ENCODE measurements around the gene ACTR8.

Gene ACTR8

DNA sequence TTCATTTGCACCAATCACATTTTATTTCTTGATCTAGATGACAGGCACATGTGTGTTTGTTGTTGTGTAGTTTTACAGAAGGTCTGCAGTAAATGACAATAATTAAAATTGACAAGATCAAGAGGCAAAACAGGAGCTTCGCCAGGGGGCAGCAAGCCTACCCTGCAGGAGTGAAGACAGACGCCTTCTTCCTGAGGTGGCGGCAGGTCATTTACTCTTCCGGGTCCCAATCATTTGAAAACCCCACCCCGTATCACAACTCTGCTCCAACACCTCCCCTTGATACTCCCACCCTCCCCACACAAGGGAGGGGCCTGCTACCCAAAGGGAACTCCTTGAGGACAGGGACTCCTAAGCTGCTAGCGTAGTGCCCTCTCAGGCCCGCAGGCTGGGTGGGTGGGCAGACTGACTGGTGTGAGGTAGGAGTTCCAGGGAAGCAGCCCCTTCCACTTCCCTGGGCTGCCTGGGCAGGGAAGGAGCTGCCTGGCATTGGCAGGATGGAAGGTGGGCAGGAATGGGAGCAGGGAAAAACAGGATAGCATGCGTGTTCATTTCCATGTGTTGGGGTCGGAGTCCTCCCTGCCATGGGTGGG lies 48.8 kb downstream of the ACTR8 start:
- no peak for DNase-seq

DNA sequence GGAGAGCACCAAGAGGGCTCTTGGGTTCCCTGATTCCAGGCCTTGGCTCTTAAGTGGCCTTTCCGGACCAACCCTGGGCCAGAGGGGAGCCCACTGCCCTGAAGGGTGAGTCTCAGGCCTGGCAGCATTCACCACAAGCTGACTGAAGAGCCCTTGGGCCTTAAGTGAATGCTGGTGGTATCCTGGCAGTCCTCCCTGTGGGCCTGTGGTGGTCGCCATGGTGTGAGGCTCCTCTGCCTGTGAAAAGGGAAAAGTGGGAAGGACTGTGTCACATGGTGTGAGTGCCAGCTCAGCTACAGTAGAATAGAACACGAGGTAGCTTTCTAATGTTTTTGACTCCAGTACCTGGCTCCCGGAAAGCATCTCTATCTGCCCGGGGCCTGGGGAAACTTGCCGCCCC lies 51.0 kb downstream of the ACTR8 start:
- DNase-seq = no peak

DNA sequence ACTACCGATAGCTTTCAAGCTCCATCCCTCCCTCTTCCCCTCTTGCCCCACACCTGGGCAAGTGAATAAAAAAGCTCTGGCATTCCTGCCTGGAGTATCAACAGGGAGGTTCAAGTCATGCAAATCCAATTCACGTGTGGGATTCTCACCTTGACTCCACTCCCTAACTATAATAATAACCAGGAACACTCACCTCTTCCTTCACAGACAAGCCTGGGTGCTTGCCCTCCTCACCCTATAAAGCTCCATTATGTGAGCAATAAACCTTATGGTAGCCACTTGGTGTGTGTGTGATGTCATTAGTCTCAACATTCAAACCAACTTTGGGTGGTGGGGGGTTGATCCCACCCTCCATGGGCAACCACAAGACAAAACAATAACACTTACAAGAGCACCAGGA lies 52.3 kb downstream of the ACTR8 start:
- no peak for DNase-seq

DNA sequence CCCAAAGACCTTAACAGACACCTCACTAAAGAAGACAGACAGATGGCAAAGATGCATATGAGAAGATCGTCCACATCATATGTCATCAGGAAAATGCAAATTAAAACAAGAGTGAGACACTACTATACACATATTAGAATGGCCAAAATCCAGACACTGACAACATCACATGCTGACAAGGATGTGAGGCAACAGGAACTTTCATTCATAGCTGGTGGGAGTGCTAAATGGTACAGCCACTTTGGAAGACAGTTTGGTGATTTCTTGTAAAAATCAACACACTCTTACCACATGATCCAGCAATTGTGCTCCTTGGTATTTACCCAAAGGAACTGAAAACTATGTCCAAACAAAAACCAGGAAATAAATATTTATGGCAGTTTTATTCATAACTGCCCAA lies 53.4 kb downstream of the ACTR8 start:
- no peak for DNase-seq

DNA sequence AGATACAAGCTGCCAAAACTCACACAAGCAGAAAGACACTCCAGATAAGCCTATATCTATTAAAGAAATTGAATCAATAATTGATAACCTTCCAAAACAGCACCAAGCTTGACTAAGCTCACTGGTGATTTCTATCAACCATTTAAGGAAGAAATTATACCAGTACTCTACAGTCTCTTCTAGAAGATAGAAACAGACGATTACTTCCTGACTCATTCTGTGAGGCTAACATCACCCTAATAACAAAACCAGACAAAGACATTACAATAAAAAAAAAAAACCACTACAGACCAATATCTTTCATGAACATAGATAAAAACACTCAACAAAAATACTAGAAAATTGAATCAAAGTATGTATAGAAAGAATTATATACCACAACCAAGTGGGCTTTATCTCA lies 55.9 kb downstream of the ACTR8 start:
- DNase-seq = no peak

DNA sequence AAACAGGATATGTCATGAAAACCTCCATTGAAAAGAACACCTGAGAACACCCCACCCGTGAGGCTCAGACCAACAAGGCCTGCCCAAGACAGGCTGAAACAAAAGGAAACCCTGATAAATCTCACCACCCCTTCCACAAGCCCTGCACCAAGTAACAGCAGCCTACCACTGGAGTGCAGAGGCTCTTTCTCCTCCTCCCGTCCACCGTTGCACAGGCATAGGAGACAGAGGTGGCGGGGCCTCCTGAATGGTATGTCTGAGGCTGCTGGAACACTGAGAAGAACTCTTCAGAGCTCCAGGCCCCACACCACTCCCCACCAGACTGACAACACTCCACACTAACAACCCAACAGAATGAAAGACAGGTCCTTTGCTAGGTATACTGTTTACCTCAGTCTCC lies 57.2 kb downstream of the ACTR8 start:
- no peak for DNase-seq

DNA sequence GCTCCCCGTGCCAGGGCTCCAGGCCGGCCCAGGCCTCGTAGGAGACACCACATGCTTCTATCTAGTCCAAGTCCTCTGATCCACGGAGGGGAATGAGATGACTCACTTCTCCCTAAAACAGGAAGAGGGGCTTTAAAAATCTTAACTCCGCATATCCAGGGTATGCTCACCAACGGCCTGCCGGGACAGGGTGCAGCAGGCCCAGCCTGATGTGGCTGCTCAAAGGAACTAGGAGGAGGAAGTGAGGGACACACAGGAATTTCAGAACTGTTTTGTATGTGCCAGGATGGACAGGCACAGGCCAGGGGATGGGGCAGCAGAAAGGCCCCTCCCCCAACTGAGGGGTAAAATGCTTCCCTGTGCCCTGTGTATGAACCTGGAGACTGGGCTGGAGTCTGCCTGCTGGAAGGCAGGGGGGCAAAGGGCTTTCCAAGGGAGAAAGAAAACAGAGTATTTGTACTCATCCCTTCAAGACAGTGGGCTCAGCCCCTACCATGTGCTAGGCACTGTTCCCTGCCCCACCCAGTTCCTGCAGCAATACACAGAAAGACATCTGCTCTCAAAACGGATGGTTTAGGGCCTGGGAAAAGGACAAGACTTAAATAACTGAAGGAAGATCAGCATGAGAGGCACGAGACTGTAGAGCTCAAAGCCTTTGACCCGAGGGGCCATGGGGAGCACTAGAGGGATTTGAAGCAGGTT lies 57.8 kb downstream of the ACTR8 start:
- DNase-seq = no peak

DNA sequence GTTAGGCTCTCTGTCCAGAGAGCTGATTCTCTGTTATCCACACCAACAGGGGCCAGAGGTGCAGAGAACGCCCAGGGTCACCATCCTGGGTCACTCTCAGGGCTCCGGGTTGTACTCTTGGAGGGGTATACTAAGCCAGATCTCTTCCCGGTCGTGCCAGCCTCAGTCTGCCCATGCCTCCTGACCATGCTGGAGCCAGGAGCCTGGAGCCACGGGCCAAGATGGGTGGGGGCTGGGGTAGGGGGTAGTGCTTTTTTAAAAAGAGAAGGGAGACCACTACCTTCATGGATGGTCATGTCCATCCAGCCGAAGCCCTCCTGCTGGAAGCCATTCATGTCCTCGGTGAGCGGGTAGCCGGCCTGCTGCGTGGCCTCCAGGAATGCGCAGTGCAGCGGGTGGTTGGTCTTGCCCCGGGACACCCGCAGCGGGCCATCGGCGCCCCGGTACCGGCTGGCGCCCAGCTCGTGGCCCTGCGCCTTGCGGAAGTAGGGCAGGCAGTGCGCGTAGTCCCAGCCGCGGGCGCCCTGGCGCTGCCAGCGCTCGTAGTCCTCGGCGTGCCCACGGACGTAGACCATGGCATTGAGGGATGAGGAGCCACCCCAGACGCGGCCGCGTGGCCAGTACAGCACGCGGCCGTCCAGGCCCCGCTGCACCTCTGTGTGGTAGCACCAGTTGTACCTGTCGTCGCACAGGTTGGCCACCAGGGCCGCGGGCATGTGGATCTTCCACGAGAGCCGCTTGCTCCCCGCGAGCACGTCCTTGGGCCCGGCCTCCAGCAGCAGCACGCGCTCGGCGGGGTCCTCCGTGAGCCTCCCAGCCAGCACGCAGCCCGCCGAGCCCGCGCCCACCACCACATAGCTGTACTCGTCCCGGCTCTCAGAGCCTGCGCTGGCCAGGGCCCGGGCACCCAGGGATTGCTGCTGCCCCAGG lies 58.7 kb downstream of the ACTR8 start:
- DNase-seq = no peak

DNA sequence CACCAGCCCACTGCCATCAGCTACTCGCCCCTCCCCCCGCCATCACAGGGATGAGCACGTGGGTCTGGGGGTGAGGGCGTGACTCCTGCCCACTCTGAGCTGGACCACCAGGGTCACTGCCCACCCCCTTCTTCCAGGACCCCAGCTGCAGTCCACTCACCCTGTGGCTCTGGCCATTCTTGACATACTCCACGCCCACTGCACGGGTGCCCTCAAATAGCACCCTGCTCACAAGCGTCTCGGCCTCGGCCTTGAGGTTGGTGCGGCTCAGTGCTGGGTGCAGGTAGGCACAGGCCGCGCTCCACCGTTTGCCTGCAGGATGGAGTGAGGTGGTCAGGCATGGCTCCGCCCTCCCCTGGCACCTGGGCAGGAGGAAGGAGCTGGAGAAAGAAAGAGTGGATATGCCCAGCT lies 59.6 kb downstream of the ACTR8 start:
- DNase-seq = no peak

DNA sequence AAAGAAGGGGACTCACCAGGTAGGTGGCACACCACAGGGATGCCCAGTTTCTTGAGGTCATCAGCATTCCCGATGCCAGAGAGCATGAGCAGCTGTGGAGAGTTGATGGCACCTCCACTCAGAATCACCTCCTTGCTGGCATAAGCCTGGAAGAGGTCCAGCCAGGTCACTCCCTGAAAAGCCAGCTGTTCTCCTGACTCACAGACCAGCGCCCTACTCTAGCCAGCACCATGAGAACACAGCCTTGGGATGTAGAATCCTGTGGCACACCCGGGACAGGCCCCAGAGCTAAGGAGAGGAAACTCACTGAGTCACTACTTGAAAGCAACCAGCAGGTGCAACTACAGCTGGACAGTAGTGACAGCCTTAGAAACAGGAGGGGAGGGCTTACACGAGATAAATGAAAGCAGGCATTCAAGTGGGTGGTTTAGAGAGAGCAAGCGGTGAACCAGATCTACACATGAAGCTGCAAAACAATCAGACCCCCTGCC lies 60.3 kb downstream of the ACTR8 start:
- no peak for DNase-seq

DNA sequence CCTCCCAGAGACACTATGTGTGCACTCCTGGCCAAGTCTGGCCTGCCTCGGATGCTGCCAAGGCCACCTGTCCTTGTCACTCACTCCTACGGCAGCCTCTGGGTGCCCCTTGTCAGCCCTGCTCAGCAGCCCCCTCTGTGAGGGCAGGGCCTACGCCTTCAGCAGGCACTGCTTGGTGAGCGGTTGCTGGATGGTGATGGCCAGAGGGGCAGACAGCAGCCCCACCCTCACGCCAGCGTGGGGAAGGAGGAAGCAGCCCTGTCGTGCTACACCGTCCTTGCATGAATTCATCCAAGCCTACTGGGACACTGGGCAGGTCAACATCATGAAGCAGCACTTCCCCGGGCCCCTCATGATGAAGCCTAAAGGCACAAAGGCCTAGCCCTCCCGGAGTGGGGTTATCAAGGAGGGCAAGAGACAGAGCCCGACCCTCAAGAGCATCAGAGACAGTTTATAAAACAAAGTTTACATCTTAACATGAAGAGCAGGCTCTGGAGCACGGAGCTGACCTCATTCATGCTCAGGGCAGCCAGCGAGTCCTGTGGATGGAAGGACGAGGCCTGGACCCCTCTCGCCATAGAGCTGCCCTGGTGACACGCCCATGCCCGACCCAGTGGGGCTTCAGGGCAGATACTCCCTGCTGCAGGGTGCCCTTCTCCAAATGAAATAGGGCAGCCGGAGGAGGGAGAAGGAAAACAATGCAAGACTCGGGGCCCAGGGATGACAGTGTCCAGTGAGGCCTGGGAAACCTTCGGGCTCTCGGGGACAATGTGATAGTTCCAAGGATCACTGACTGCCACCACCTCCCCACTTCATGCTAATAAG lies 61.0 kb downstream of the ACTR8 start:
- no peak for DNase-seq

DNA sequence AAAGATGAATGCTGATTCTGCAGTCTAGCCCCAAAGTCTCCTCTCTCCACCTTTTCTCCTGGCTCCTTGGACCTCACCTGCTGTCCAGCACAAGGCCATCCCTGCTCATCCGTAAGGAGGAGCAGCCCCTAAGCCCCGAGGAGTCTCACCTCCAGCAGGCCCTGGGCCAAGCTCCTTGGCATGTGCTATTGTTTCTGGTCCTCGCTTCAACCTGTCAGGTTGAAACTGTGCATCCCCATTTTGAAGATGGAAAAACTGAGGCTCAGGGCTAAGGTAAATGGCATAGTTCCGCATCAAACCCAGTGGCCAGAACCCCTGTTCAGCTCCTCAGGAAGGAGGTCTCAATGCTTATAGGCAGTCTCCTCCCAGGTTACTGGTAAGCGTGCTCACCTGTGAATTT lies 61.9 kb downstream of the ACTR8 start:
- no peak for DNase-seq

DNA sequence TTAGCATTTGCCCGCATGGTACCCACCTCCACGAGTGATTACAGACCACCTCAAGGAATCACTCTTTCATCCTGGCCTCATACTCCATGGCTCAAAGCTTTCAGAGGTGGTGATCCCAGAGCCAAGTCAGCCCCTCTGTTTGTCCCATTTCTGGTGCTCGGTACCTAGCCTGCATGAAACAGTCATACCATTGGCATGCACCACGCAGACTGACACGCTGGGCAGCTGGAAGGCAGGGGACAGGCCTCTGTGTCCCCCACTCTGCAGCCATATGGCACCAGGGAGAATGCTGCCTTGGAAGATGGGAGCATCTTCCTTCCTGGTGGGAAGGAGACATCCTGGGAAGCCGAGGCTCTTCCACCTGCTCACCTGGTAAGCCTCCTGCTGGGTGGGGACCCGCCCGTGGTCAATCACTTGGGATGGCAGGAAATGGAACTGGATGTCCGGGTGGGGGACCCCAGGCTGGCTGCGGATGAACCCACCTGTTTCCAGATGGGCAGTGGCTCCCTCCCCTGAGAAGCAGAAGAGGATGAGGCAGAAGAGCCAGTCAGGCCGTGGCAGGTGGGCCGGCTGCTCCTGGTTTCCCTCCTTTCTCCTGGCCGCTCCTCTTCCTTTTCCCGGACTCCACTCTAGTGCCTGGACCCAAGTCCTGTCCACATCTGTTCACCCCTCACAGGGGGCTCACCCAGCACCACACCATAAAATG lies 62.6 kb downstream of the ACTR8 start:
- DNase-seq = no peak

DNA sequence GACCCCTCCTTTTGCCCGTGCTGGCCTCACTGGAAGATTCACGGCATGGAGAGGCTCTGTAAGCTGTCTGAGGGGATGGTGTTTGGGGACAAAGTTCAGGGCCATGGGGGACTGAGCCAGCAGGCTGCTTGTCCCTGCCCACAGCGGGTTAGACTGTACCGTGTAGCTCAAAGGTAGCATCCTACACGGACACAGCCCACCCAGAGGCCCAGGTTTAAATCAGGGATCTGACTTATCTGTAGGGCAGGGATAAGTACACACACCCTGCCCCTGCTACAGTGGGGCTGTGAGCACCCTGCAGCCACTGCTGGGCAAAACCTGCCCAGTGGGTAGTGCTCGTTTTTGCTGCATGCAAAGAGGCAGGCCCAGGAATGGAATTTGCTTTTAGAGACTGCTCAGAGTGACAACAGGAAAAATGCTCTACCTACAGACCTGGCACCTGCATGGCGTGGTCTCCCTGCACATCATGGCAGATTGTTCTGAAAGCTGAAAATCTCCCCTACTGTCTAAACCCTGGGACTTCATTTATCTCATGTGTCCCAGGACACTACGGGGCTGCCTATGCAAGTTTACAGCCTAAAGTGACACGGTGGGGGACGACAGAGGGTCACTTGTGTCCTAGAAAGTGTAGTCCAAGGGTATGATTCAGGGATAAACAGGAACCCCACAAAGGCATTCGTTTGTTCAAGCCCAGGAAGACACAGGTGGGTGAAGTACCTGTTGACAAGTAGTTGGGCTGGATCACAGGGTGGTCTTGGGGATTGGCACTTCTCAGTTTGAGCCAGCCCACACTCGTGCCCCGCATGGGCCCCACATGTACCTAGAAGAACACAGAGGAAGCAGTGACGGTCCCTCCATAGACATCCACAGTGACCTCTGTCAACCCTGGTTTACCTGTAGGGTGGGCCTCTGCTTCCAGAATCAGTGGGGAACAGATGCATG lies 63.5 kb downstream of the ACTR8 start:
- DNase-seq = no peak

DNA sequence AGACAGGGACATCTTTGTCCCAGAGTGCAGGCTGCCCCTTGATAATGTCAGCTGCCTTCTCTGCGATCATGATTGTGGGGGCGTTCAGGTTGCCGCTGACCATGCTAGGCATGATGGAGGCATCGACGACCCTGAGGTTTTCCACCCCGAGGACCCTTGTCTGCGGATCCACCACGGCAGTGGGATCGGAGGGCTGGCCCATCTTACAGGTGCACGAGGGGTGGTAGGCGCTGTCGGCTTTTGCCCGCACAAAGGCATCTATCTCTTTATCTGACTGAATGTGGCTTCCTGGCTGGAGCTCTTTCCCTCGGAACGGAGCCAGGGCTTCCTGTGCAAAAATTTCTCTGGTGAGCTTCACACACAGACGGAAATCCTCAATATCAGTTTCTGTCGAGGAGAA lies 64.1 kb downstream of the ACTR8 start:
- DNase-seq = no peak

DNA sequence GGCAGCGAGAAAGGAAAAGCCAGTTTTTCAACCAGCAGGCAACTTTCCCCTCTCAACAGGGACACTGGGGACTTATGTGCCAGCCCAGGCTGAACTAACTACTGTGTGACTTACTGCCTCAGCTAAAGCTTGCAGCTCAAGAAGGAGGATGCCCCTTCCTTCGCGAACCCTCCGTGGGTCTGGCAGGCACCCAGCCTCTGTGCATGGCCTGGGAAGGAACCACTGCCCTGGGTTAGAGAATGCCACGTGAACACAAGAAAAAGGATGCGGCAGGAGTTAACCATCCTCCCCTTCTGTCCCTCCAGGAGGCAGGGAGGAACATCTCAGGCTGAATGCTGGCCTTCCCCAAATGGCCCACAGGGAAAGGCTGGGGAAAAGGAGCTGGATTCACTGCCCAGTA lies 64.7 kb downstream of the ACTR8 start:
- DNase-seq = no peak

Measured in activated CD4-positive, alpha-beta T cell treated with anti-CD3 and anti-CD28 coated beads, Interleukin-10, Interleukin-2, amounts not matched to agents 100 ng/mL and 50 ng/mL, durations not matched to agents 16 hours and 8 hours (primary cell).